ENCODE data around the gene REC114. TPM values are rescaled to one million over a fixed set of nuclear protein-coding genes. Genes with fewer than 3 reads are reported as not detected.
"Not testable (repeated sequence)": the region's sequence is repeated elsewhere in the genome, so short reads cannot be mapped to it uniquely, and the experiment has no call there.

REC114 gene
- total and polyA plus RNA-seq, 8 donors = 0.20 to 0.24 TPM; not detected in 6

- intact Hi-C loops (cut with DNase I) = no loop called here
- DNase-seq (no peak), ATAC-seq (no peak)
- no peaks in the 10 kb centered on the region for H3K4me1 ChIP-seq
- no peaks in the 10 kb centered on the region for H3K36me3 ChIP-seq
- H3K9me3 ChIP-seq = no peaks in the 10 kb centered on the region
- no peak overlapping the region for H3K27ac ChIP-seq
- no peak overlapping the region for H3K4me3 ChIP-seq
- H3K27me3 ChIP-seq = peaks cover under 1 to 38% of the 10 kb centered on the region in 2 donors
- TF ChIP-seq, protein P1, sequence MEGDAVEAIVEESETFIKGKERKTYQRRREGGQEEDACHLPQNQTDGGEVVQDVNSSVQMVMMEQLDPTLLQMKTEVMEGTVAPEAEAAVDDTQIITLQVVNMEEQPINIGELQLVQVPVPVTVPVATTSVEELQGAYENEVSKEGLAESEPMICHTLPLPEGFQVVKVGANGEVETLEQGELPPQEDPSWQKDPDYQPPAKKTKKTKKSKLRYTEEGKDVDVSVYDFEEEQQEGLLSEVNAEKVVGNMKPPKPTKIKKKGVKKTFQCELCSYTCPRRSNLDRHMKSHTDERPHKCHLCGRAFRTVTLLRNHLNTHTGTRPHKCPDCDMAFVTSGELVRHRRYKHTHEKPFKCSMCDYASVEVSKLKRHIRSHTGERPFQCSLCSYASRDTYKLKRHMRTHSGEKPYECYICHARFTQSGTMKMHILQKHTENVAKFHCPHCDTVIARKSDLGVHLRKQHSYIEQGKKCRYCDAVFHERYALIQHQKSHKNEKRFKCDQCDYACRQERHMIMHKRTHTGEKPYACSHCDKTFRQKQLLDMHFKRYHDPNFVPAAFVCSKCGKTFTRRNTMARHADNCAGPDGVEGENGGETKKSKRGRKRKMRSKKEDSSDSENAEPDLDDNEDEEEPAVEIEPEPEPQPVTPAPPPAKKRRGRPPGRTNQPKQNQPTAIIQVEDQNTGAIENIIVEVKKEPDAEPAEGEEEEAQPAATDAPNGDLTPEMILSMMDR (IDR thresholded peaks at IDR 0.05) = no peak
These were observed 44.1 kb upstream of the REC114 start for GRCh38 chr15:73398861-73399260.

DNA sequence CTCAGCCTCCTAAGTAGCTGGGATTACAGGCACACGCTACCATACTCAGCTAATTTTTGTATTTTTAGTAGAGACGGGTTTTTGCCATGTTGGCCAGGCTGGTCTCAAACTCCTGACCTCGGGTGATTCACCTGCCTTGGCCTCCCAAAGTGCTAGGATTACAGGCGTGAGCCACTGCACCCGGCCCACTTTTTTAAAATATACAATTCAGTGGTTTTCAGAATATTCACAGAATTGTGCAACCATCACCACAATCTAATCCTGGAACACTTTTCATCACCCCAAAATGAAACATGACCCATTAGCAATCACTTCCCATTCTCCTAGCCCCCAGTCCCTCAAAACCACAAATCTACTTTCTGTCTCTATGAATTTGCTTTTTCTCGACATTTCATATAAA is 42.7 kb upstream of the REC114 start:
- H3K36me3 ChIP-seq; DNase-seq; H3K27ac ChIP-seq; H3K4me3 ChIP-seq; intact Hi-C loops (cut with DNase I); ATAC-seq; H3K9me3 ChIP-seq; H3K4me1 ChIP-seq: not testable (repeated sequence)
- H3K27me3 ChIP-seq = peaks cover 0 to 25% of the 10 kb centered on the region in 2 donors

GRCh38 chr15:73403171-73403570 is 39.8 kb upstream of the REC114 start:
- ATAC-seq = no peak
- no peaks in the 10 kb centered on the region for H3K9me3 ChIP-seq

DNA sequence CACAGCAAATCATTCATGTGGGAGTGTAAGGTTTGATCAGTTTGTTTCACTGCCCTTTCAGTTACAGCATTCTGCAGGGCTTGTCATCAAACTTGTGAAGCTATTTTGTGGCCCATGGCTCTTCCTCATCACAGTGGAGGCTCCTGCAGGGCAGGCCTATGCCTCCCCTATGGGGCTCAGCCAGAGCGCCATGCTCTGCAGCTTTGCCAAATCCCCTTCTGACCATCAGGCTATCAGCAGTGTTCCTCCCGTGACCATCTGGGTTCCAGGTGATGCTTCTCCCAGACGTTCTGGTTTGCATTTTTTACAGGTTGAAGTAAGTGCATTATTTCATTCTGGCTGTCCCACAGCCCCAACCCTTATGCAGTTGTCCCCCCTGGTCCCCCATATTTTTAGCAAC is 28.1 kb upstream of the REC114 start:
- H3K27me3 ChIP-seq = peaks cover 0 to 4% of the 10 kb centered on the region in 2 donors
- no peak overlapping the region for H3K27ac ChIP-seq
- no peak overlapping the region for H3K4me3 ChIP-seq
- no peaks in the 10 kb centered on the region for H3K4me1 ChIP-seq
- DNase-seq (no peak), ATAC-seq (no peak)
- no peaks in the 10 kb centered on the region for H3K36me3 ChIP-seq
- intact Hi-C loops (cut with DNase I) = no loop called here
- TF ChIP-seq, protein P1 (IDR thresholded peaks at IDR 0.05) = no peak
- H3K9me3 ChIP-seq = no peaks in the 10 kb centered on the region

More at GRCh38 chr15:73403171-73403570, 39.8 kb upstream of the REC114 start:
- no peak overlapping the region for H3K4me3 ChIP-seq
- TF ChIP-seq, protein P1 (IDR thresholded peaks at IDR 0.05) = no peak
- no peak overlapping the region for H3K27ac ChIP-seq
- H3K36me3 ChIP-seq = no peaks in the 10 kb centered on the region
- H3K4me1 ChIP-seq = no peaks in the 10 kb centered on the region
- peaks cover 0 to 31% of the 10 kb centered on the region in 2 donors for H3K27me3 ChIP-seq
- DNase-seq = no peak
- intact Hi-C loops (cut with DNase I) = no loop called here

- no peak for ATAC-seq
These were observed 18.5 kb upstream of the REC114 start for GRCh38 chr15:73424506-73424905.

More at GRCh38 chr15:73424506-73424905, 18.5 kb upstream of the REC114 start:
- intact Hi-C loops (cut with DNase I) = no loop called here
- H3K27me3 ChIP-seq = peaks cover 0 to 15% of the 10 kb centered on the region in 2 donors
- no peak overlapping the region for H3K4me3 ChIP-seq
- no peaks in the 10 kb centered on the region for H3K4me1 ChIP-seq
- no peaks in the 10 kb centered on the region for H3K36me3 ChIP-seq
- TF ChIP-seq, protein P1 (IDR thresholded peaks at IDR 0.05) = no peak
- no peaks in the 10 kb centered on the region for H3K9me3 ChIP-seq
- H3K27ac ChIP-seq = no peak overlapping the region
- DNase-seq = no peak
